H1 (cell line): ENCODE data around the gene C2CD5. TPM values are rescaled to one million over a fixed set of nuclear protein-coding genes. Genes with fewer than 3 reads are reported as not detected.

Source experiments
- ASH2L ChIP-seq: fragments of 200-600, 300-600 bp; sonication (generic); IDR thresholded peaks from one replicate; pipeline ENCODE4 v1.7.1; 2017; ENCODE audit warnings: low read length
- polyA plus RNA-seq, 7 experiments: library from polyadenylated mRNA; depleted of rRNA in 3 of 7; stranded (reverse) in 5 of 7; unstranded in 2 of 7; fragments of >200 nt in 5 of 7; fragments of 200-250 nt in 2 of 7; gene quantifications; 1 replicate in 5 of 7; 2 replicates in 1 of 7; 4 replicates in 1 of 7; pipeline versions ENCODE4 v1.2.1 to v1.2.3, GENCODE V29; 2011 to 2013; ENCODE audit warnings: missing spikeins in 2 of 7, mixed read lengths in 2 of 7
- total RNA-seq: library from RNA; stranded (reverse); fragmentation: NEBNext Ultra II Directional; extraction: Animal tissue kit (Norgen Biotek cat#: 25700); gene quantifications from 2 replicates; pipeline ENCODE4 v1.2.1, GENCODE V29; 2021

The C2CD5 gene
- total and polyA plus RNA-seq, 2 of the 8 experiments (the other 6 are each of a cell fraction or from before 2014, with no cell fraction given), result 21.9 to 45.9 TPM

DNA sequence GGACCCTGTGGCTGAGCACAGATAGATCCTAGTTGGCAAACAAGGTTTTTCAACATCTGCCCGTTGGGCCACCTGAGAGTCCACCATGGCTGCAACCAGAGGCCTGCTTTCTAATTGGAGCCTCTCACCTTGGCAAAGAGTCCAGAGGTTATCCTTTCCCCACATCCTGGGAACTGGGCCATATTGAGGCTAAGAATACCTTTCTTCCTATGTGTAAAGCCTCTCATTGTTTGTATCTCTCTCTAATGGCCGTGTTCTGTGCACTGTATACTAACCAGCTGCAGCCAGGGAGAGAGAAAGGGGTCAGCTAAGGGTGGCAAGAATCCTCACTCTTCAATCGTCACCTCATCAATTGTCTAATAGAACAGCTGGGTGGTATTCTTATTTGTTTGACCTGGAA lies 130.8 kb downstream of the C2CD5 start (continued):
- TF ChIP-seq ASH2L, result no peak
